GM12878 (cell line): ENCODE results near the gene ECPAS. TPM values are rescaled to one million over a fixed set of nuclear protein-coding genes. Genes with fewer than 3 reads are reported as not detected.

ENCODE experiments used
- ATAC-seq: fragments of 200-7000 bp; cut with Tn5 transposase; 3 replicates; pipeline ENCODE4 v1.9.1; 2020; ENCODE audit warnings: mild to moderate bottlenecking, moderate library complexity
- BruUV-seq: library from RNA; stranded (reverse); fragments of 400-500 nt; replicated peaks from 2 replicates; lab custom pipeline; 2021; lab: Mats Ljungman, UMichigan
- CTCF ChIA-PET: fragments of 300-600 bp; sonication (Branson Sonifier 250); formaldehyde crosslinking; extraction: SDS; loops from one replicate; lab custom pipeline; 2021; ENCODE audit warnings: inconsistent platforms; lab: Yijun Ruan, JAX
- POLR2A ChIA-PET: fragments of 350-600 bp; formaldehyde crosslinking; extraction: SDS; loops from one replicate; lab custom pipeline; 2021; ENCODE audit warnings: inconsistent platforms; lab: Charles Lee
- RAD21 ChIA-PET: fragments of 300-600 bp; sonication (Branson Sonifier 250); formaldehyde crosslinking; loops from one replicate; lab custom pipeline; 2023; ENCODE audit warnings: antibody characterized with exemption; ENCODE audit not compliant: unreplicated experiment; lab: Charles Lee
- SMC1A ChIA-PET: fragments of 300-600 bp; sonication (Branson Sonifier 250); formaldehyde crosslinking; loops from one replicate; lab custom pipeline; 2023; ENCODE audit not compliant: unreplicated experiment, uncharacterized antibody; lab: Charles Lee
- DNase-seq: peaks from one replicate; pipeline ENCODE4 v3.0.0-alpha.2; 2011; ENCODE audit warnings: low read depth, low spot score
- FAIRE-seq: peaks from 3 replicates; lab custom pipeline; 2011; peaks lifted over from hg19 to GRCh38; lab: Jason Lieb, UNC
- H2AFZ ChIP-seq: 2 replicates; pipeline ENCODE4 v1.6.0; 2011; ENCODE audit warnings: low read depth, low read length, control low read depth; ENCODE audit not compliant: control insufficient read depth
- H3K27ac ChIP-seq: 2 replicates; pipeline ENCODE4 v1.5.1; 2011; ENCODE audit warnings: control low read depth; ENCODE audit not compliant: control insufficient read depth, insufficient read depth
- H3K27me3 ChIP-seq, 2 experiments: replicated peaks in 1 of 2; 2 replicates each; pipeline versions ENCODE4 v1.6.0 to v1.6.1; 2011; ENCODE audit warnings: low read length in 1 of 2; ENCODE audit not compliant: control insufficient read depth in 2 of 2, insufficient read depth in 2 of 2
- H3K36me3 ChIP-seq, 2 experiments: 2 replicates each; pipeline ENCODE4 v1.5.1; 2011; ENCODE audit warnings: low read length in 1 of 2; ENCODE audit not compliant: control insufficient read depth in 2 of 2, insufficient read depth in 2 of 2
- H3K4me1 ChIP-seq: 2 replicates; pipeline ENCODE4 v1.6.1; 2011; ENCODE audit warnings: mild to moderate bottlenecking, low read length, moderate library complexity, mixed read lengths; ENCODE audit not compliant: control insufficient read depth, insufficient read depth
- H3K4me2 ChIP-seq: 2 replicates; pipeline ENCODE4 v1.6.0; 2011; ENCODE audit warnings: control low read depth; ENCODE audit not compliant: control insufficient read depth, insufficient read depth
- H3K4me3 ChIP-seq: fragments of 200-600 bp; sonication (generic); 2 replicates; pipeline ENCODE4 v1.5.1; 2016
- H3K79me2 ChIP-seq: 2 replicates; pipeline ENCODE4 v1.6.0; 2011; ENCODE audit warnings: low read length; ENCODE audit not compliant: control insufficient read depth, insufficient read depth
- H3K9ac ChIP-seq: 2 replicates; pipeline ENCODE4 v1.8.0; 2011; ENCODE audit warnings: low read length, control low read depth, mixed read lengths; ENCODE audit not compliant: control insufficient read depth, insufficient read depth
- H3K9me3 ChIP-seq: replicated peaks from 3 replicates; pipeline ENCODE4 v1.5.1; 2011; ENCODE audit warnings: mild to moderate bottlenecking, low read length; ENCODE audit not compliant: control insufficient read depth, insufficient read depth
- H4K20me1 ChIP-seq: 2 replicates; pipeline ENCODE4 v1.6.0; 2011; ENCODE audit not compliant: control insufficient read depth, insufficient read depth
- CHD4 ChIP-seq: fragments of 200-600 bp; sonication (generic); IDR thresholded peaks from 2 replicates; pipeline ENCODE4 v1.6.1; 2016; ENCODE audit warnings: mild to moderate bottlenecking
- DPF2 ChIP-seq: fragments of 450-650 bp; IDR thresholded peaks from 2 replicates; pipeline ENCODE4 v1.6.1; 2017; ENCODE audit warnings: mild to moderate bottlenecking
- E2F4 ChIP-seq: IDR thresholded peaks from 2 replicates; pipeline ENCODE4 v1.6.1; 2012; ENCODE audit warnings: low read depth, low read length, improper control_type of control experiment
- E4F1 ChIP-seq: fragments of 450-650 bp; IDR thresholded peaks from 2 replicates; pipeline ENCODE4 v1.6.1; 2018; ENCODE audit warnings: borderline replicate concordance, mild to moderate bottlenecking; ENCODE audit not compliant: partially characterized antibody
- EGR1 ChIP-seq, 2 experiments: IDR thresholded peaks; 1 replicate in 1 of 2; 2 replicates in 1 of 2; pipeline ENCODE4 v1.6.1; 2011 to 2012; ENCODE audit warnings: low read depth in 2 of 2, low read length in 2 of 2, borderline replicate concordance in 1 of 2, mild to moderate bottlenecking in 1 of 2, moderate library complexity in 1 of 2
- KLF5 ChIP-seq: fragments of 450-650 bp; IDR thresholded peaks from 2 replicates; pipeline ENCODE4 v1.6.1; 2014; ENCODE audit warnings: mild to moderate bottlenecking; ENCODE audit not compliant: partially characterized antibody
- LARP7 ChIP-seq: fragments of 450-650 bp; IDR thresholded peaks from 2 replicates; pipeline ENCODE4 v1.6.1; 2017; ENCODE audit warnings: mild to moderate bottlenecking
- NR2C1 ChIP-seq: fragments of 450-650 bp; IDR thresholded peaks from 2 replicates; pipeline ENCODE4 v1.6.1; 2017; ENCODE audit warnings: antibody characterized with exemption, mild to moderate bottlenecking, moderate library complexity
- PML ChIP-seq: IDR thresholded peaks from 2 replicates; pipeline ENCODE4 v1.6.1; 2012; ENCODE audit warnings: low read length, inconsistent platforms
- RELA ChIP-seq: fragments of 450-650 bp; IDR thresholded peaks from 2 replicates; pipeline ENCODE4 v1.8.0; 2014; ENCODE audit warnings: borderline replicate concordance; ENCODE audit not compliant: partially characterized antibody
- RFX5 ChIP-seq: IDR thresholded peaks from 2 replicates; pipeline ENCODE4 v1.6.1; 2011; ENCODE audit warnings: low read depth, low read length, improper control_type of control experiment
- SIX5 ChIP-seq: IDR thresholded peaks from 2 replicates; pipeline ENCODE4 v1.6.1; 2011; ENCODE audit warnings: mild to moderate bottlenecking, low read depth, low read length, moderate library complexity; ENCODE audit not compliant: severe bottlenecking
- SUZ12 ChIP-seq: fragments of 200-600 bp; sonication (generic); IDR thresholded peaks from one replicate; pipeline ENCODE4 v1.6.1; 2018; ENCODE audit warnings: antibody characterized with exemption, mild to moderate bottlenecking; ENCODE audit not compliant: unreplicated experiment
- WGBS: methylation state at CpG from one replicate; pipeline ENCODE4 v1.1.6; 2016; ENCODE audit warnings: low lambda C conversion rate; ENCODE audit not compliant: insufficient replicate concordance, insufficient coverage; ENCODE audit errors: missing lambda C conversion rate; 5-methylcytosine and 5-hydroxymethylcytosine counted together
- in situ Hi-C: fragments of 300-500 bp; cut with MboI; formaldehyde crosslinking; loops from 9 replicates; pipeline ENCODE4 v1.14.3; 2018; ENCODE audit warnings: mixed read lengths
- intact Hi-C: fragments of 100-400 bp; cut with micrococcal nuclease; formaldehyde crosslinking; loops from one replicate; pipeline ENCODE4 v1.14.2; 2022; ENCODE audit not compliant: unreplicated experiment
- polyA plus RNA-seq, 11 experiments: library from polyadenylated mRNA; depleted of rRNA in 4 of 11; unstranded in 6 of 11; stranded (reverse) in 5 of 11; fragments of >200 nt; fragmentation: Nextera tagmentation in 4 of 11; fragmentation: Illumina TruSeq in 1 of 11; extraction: Ambion mirVana in 4 of 11; extraction: Trizol in 1 of 11; gene quantifications; 1 replicate in 1 of 11; 2 replicates in 10 of 11; pipeline versions ENCODE4 v1.2.1 to v1.2.3, GENCODE V29; 2011 to 2016; ENCODE audit warnings: inconsistent platforms in 2 of 11, missing spikeins in 2 of 11, low read depth in 1 of 11
- total RNA-seq, 4 experiments: library from RNA; depleted of rRNA in 3 of 4; stranded (reverse); fragments of >200 nt in 3 of 4; fragmentation: Illumina TruSeq in 1 of 4; extraction: Trizol in 1 of 4; gene quantifications; 2 replicates each; pipeline versions ENCODE4 v1.2.1 to v1.2.3, GENCODE V29; 2013 to 2021
- TF ChIP-seq, protein P1 (sequence below): fragments of 450-650 bp; IDR thresholded peaks from 2 replicates; pipeline ENCODE4 v1.6.1; 2017; ENCODE audit warnings: mild to moderate bottlenecking, moderate library complexity

The ECPAS gene
- total and polyA plus RNA-seq, 10 of the 15 experiments (the other 5 are each of a cell fraction or from before 2014, with no cell fraction given): 11.2 to 69.8 (median 50.1) TPM

DNA sequence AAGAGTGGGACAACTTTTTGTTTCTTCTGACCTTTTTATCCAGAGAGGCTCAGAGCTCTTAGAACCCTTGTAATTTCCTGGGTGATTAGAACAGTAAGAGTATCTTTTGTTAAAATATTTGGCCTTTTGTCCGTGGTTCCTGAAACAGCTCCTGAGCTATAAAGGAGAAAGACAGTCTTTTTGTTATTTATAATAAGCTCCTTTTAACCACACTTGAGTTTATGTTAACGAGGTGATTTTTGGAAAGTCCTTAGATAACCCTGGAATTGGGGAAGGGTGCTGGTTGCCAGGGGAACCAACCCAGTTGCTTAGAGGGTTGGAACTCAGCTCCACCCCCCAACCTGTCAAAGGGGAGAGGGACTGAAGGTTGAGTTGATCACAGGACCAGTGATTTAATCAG, 45.6 kb upstream of the ECPAS start:
- intact Hi-C loops: no loop called here
- 14% methylated on average over 2 of the region's 2 CpGs for WGBS
- H3K27ac ChIP-seq: no peak overlapping the region
- H3K9me3 ChIP-seq: peaks cover 3% of the 10 kb centered on the region; the same call in 2 of the 3 replicates
- CTCF ChIA-PET: no interaction called here
- in situ Hi-C loops: no loop called here
- H3K4me1 ChIP-seq: no peaks in the 10 kb centered on the region
- DNase-seq (no peak), FAIRE-seq (no peak), ATAC-seq (no peak)
- no peaks in the 10 kb centered on the region for H4K20me1 ChIP-seq
- POLR2A ChIA-PET: no interaction called here
- no peak overlapping the region for H2AFZ ChIP-seq
- no peak overlapping the region for H3K4me3 ChIP-seq
- H3K36me3 ChIP-seq: no peaks in the 10 kb centered on the region
- SMC1A ChIA-PET: no interaction called here
- H3K27me3 ChIP-seq: no peaks in the 10 kb centered on the region
- H3K79me2 ChIP-seq: no peaks in the 10 kb centered on the region
- H3K4me2 ChIP-seq: no peak overlapping the region
- BruUV-seq: no TSS peak
- H3K9ac ChIP-seq: no peak overlapping the region
- RAD21 ChIA-PET: no interaction called here
- TF ChIP-seq RFX5 (no peak), DPF2 (no peak), LARP7 (no peak), NR2C1 (no peak), SIX5 (no peak), KLF5 (no peak), SUZ12 (no peak), EGR1 (IDR thresholded peaks at IDR 0.05; ENCODE audit: borderline replicate concordance in 1 of 2, low read depth in 2 of 2, low read length in 2 of 2) (no peak), E2F4 (no peak), E4F1 (no peak), RELA (no peak), PML (no peak), CHD4 (no peak)
- TF ChIP-seq, protein P1, sequence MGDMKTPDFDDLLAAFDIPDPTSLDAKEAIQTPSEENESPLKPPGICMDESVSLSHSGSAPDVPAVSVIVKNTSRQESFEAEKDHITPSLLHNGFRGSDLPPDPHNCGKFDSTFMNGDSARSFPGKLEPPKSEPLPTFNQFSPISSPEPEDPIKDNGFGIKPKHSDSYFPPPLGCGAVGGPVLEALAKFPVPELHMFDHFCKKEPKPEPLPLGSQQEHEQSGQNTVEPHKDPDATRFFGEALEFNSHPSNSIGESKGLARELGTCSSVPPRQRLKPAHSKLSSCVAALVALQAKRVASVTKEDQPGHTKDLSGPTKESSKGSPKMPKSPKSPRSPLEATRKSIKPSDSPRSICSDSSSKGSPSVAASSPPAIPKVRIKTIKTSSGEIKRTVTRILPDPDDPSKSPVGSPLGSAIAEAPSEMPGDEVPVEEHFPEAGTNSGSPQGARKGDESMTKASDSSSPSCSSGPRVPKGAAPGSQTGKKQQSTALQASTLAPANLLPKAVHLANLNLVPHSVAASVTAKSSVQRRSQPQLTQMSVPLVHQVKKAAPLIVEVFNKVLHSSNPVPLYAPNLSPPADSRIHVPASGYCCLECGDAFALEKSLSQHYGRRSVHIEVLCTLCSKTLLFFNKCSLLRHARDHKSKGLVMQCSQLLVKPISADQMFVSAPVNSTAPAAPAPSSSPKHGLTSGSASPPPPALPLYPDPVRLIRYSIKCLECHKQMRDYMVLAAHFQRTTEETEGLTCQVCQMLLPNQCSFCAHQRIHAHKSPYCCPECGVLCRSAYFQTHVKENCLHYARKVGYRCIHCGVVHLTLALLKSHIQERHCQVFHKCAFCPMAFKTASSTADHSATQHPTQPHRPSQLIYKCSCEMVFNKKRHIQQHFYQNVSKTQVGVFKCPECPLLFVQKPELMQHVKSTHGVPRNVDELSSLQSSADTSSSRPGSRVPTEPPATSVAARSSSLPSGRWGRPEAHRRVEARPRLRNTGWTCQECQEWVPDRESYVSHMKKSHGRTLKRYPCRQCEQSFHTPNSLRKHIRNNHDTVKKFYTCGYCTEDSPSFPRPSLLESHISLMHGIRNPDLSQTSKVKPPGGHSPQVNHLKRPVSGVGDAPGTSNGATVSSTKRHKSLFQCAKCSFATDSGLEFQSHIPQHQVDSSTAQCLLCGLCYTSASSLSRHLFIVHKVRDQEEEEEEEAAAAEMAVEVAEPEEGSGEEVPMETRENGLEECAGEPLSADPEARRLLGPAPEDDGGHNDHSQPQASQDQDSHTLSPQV: no peak
